Measurements from ENCODE around the gene HAL. TPM values are rescaled to one million over a fixed set of nuclear protein-coding genes. Genes with fewer than 3 reads are reported as not detected.
A peak's percentile ranks its signal among the peaks of the same experiment; 100 is the strongest.

Gene HAL, protein sequence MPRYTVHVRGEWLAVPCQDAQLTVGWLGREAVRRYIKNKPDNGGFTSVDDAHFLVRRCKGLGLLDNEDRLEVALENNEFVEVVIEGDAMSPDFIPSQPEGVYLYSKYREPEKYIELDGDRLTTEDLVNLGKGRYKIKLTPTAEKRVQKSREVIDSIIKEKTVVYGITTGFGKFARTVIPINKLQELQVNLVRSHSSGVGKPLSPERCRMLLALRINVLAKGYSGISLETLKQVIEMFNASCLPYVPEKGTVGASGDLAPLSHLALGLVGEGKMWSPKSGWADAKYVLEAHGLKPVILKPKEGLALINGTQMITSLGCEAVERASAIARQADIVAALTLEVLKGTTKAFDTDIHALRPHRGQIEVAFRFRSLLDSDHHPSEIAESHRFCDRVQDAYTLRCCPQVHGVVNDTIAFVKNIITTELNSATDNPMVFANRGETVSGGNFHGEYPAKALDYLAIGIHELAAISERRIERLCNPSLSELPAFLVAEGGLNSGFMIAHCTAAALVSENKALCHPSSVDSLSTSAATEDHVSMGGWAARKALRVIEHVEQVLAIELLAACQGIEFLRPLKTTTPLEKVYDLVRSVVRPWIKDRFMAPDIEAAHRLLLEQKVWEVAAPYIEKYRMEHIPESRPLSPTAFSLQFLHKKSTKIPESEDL
- total RNA-seq (4.8 and 5.9 TPM in 2 replicates), polyA plus RNA-seq (1.3 and 2.0 TPM in 2 replicates), polyA minus RNA-seq (1.1 and 1.4 TPM in 2 replicates)
- 2.3 TPM for total RNA-seq (2013)

GRCh38 chr12:95996034-95996658, at the start of gene HAL:
TSS of gene HAL (minus strand) at chr12:95996344. CDS start at chr12:95995910, 434 bp downstream.
- Histone ChIP-seq H3K79me2 (ENCODE audit: control insufficient read depth, insufficient read depth, low read length) (no peaks in the 10 kb centered on the region), H3K27ac (ENCODE audit: low read length in 2 of 2) (no peak within 1 kb of the TSS), H3K9me3 (ENCODE audit: control extremely low read depth in 1 of 3, control insufficient read depth in 2 of 3, insufficient read depth in 1 of 3, low read length in 2 of 3) (no peaks in the 10 kb centered on the region), H3K4me1 (ENCODE audit: control insufficient read depth in 2 of 2, insufficient read depth in 2 of 2, low read length in 2 of 2) (peaks cover 0 to 5% of the 10 kb centered on the region in 2 donors), H3K36me3 (replicated peaks in 1 of 2; ENCODE audit: control extremely low read depth in 1 of 2, control insufficient read depth in 1 of 2, extremely low read depth in 1 of 2, insufficient read depth in 2 of 2, low read length in 1 of 2) (peaks cover 0 to 11% of the 10 kb centered on the region in 2 experiments), H4K20me1 (ENCODE audit: control insufficient read depth, insufficient read depth, low read length, poor library complexity, severe bottlenecking) (no peaks in the 10 kb centered on the region), H3K27me3 (replicated peaks in 1 of 4; ENCODE audit: control extremely low read depth in 1 of 4, control insufficient read depth in 3 of 4, insufficient read depth in 4 of 4, low read length in 3 of 4) (no peaks in the 10 kb centered on the region), H3K9ac (ENCODE audit: low read length) (no peak within 1 kb of the TSS), H2AFZ (ENCODE audit: insufficient read depth, low read depth, low read length, poor library complexity, severe bottlenecking) (no peak within 1 kb of the TSS), H3K4me2 (replicated peaks; ENCODE audit: low read depth, low read length, poor library complexity, severe bottlenecking) (no peak within 1 kb of the TSS), H3K4me3 (ENCODE audit: control extremely low read depth in 1 of 5, extremely low read depth in 1 of 5, insufficient read depth in 1 of 5, low read depth in 2 of 5, low read length in 4 of 5) (peak within 1 kb of the TSS in 1 of 5 experiments; percentile 30)
- no peak for ATAC-seq (ENCODE audit: low read depth)
- CTCF ChIA-PET: interaction anchor here (1.2 to 4.8 kb wide), 3 partner anchors 78 to 219 kb away, joined by 3 to 112 read pairs (median 3); no protein-coding TSS in a partner anchor
- Mint-ChIP-seq H3K27ac (no peak within 1 kb of the TSS), H3K4me3 (no peak within 1 kb of the TSS), H3K4me1 (peaks cover 8% of the 10 kb centered on the region), H3K9me3 (ENCODE audit: insufficient read depth) (no peaks in the 10 kb centered on the region), H3K27me3 (no peaks in the 10 kb centered on the region)
- TF ChIP-seq CTCF (IDR thresholded peaks at IDR 0.05): no peak
- no peak for TF ChIP-seq EZH2 (IDR thresholded peaks at IDR 0.05; ENCODE audit: borderline replicate concordance, insufficient read depth, low read depth, low read length, poor library complexity, severe bottlenecking)
- WGBS (ENCODE audit: insufficient coverage): 87% methylated on average over 5 of the region's 7 CpGs
- intact Hi-C loops (cut with micrococcal nuclease): loop anchor here (5.0 kb wide), 1 partner anchor 879 kb away; no protein-coding TSS in a partner anchor
- POLR2A ChIA-PET: no interaction called here
- DNase-seq: no peak
